22Rv1 (cell line): Measurements from ENCODE around the gene ICA1.

ENCODE experiments used
- ZFX ChIP-seq: fragments of 450-650 bp; IDR thresholded peaks from 2 replicates; pipeline ENCODE4 v1.6.1; 2017; ENCODE audit warnings: antibody characterized with exemption, borderline replicate concordance
- TF ChIP-seq, protein P1 (sequence below): fragments of 450-650 bp; IDR thresholded peaks from 2 replicates; pipeline ENCODE4 v1.5.1; 2017; ENCODE audit warnings: mild to moderate bottlenecking

DNA sequence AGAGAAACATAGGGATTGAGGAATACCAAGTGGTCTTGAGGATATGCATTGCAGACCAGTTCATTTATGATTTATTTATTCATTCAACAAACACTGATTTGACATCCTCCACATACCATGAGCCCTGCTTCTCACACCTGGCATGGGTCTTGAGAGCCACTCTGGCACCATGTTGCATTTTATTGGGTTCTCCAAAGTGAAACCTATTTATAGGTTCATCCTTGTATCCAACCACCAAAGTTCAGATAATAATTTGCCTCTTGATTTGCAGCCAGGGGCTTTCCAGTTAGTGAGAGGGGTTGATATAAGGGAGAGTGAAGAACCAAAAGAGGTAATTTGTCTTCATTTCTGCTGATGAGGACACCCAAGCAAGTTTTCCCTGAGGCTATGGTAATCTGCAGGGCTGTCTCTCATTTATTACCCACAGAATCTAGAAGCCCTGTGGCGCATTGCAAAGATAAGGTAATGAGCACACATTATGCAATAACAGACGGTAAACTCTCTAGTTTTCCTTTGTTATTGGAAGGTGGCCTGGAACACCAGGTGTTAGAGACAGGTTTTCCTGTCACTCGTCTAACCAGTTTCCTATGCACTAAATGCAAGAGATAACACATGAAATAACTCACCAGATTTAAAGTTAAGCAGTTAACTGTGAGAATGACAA, 28.8 kb upstream of the ICA1 start:
- TF ChIP-seq, protein P1, sequence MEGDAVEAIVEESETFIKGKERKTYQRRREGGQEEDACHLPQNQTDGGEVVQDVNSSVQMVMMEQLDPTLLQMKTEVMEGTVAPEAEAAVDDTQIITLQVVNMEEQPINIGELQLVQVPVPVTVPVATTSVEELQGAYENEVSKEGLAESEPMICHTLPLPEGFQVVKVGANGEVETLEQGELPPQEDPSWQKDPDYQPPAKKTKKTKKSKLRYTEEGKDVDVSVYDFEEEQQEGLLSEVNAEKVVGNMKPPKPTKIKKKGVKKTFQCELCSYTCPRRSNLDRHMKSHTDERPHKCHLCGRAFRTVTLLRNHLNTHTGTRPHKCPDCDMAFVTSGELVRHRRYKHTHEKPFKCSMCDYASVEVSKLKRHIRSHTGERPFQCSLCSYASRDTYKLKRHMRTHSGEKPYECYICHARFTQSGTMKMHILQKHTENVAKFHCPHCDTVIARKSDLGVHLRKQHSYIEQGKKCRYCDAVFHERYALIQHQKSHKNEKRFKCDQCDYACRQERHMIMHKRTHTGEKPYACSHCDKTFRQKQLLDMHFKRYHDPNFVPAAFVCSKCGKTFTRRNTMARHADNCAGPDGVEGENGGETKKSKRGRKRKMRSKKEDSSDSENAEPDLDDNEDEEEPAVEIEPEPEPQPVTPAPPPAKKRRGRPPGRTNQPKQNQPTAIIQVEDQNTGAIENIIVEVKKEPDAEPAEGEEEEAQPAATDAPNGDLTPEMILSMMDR = no peak
- no peak for TF ChIP-seq ZFX
